GM12875 (cell line): ENCODE measurements around the gene RFT1.

Source experiments
- H3K4me3 ChIP-seq: one replicate; pipeline ENCODE4 v1.5.1; 2011; ENCODE audit warnings: low read depth, low read length, control low read depth
- CTCF ChIP-seq: IDR thresholded peaks from 2 replicates; pipeline ENCODE4 v1.5.1; 2011; ENCODE audit warnings: low read depth, mild to moderate bottlenecking, control low read depth, inconsistent platforms, low read length, moderate library complexity, borderline replicate concordance; ENCODE audit not compliant: insufficient read depth

Gene RFT1

GRCh38 chr3:53120336-53120735, 9.9 kb downstream of the RFT1 start:
- no peak for TF ChIP-seq CTCF
- H3K4me3 ChIP-seq = no peak overlapping the region

- TF ChIP-seq CTCF = no peak
- no peak overlapping the region for H3K4me3 ChIP-seq
These were observed 13.3 kb downstream of the RFT1 start for GRCh38 chr3:53116956-53117355.

GRCh38 chr3:53114412-53115074, 15.7 kb downstream of the RFT1 start:
- no peak overlapping the region for H3K4me3 ChIP-seq
- no peak for TF ChIP-seq CTCF

GRCh38 chr3:53114011-53114400, 16.2 kb downstream of the RFT1 start:
- no peak overlapping the region for H3K4me3 ChIP-seq
- peak; percentile 93 for TF ChIP-seq CTCF

GRCh38 chr3:53113293-53114010, 16.8 kb downstream of the RFT1 start:
- no peak for TF ChIP-seq CTCF
- H3K4me3 ChIP-seq = no peak overlapping the region

- TF ChIP-seq CTCF = no peak
- H3K4me3 ChIP-seq = no peak overlapping the region
These were observed 18.4 kb downstream of the RFT1 start for GRCh38 chr3:53111822-53112221.
